IPS-18c (cell line): ENCODE results near the gene JUN.

Source experiments
- H3K4me3 ChIP-seq: 2 replicates; pipeline ENCODE4 v1.7.0; 2013; ENCODE audit warnings: low read depth, mild to moderate bottlenecking, low read length, moderate library complexity; ENCODE audit not compliant: insufficient read depth
- H3K9me3 ChIP-seq: one replicate; pipeline ENCODE4 v1.6.1; 2013; ENCODE audit warnings: mild to moderate bottlenecking, low read length, moderate library complexity; ENCODE audit not compliant: control insufficient read depth, insufficient read depth

JUN gene

DNA sequence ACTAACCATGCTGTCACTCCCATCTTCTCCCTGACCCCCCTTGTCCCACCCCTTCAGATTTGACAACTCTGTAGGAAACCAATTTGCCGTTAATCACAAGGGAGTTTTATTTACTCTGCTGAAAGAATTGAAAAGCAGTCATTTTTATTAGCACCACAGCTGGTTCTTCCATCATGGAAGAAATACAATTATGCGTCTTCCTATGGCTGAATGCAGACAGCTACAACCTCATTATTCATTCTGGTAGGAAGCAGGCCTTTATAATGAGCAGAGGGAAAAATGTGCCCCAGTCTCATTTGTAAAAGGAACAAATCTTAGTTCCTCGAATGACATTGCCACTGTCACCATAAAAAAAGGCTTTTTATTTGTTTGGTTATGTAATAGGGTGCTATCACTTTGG, 35.2 kb downstream of the JUN start:
- Histone ChIP-seq H3K4me3 (no peak overlapping the region), H3K9me3 (no peaks in the 10 kb centered on the region)

GRCh38 chr1:58746757-58747156, 37.1 kb downstream of the JUN start:
- H3K9me3 ChIP-seq, result no peaks in the 10 kb centered on the region

GRCh38 chr1:58746182-58746581, 37.7 kb downstream of the JUN start:
- no peak overlapping the region for H3K4me3 ChIP-seq
- no peaks in the 10 kb centered on the region for H3K9me3 ChIP-seq

More at GRCh38 chr1:58746757-58747156, 37.1 kb downstream of the JUN start:
- no peak overlapping the region for H3K4me3 ChIP-seq

- Histone ChIP-seq H3K9me3 (no peaks in the 10 kb centered on the region), H3K4me3 (no peak overlapping the region)
Observed at GRCh38 chr1:58745666-58746065, 38.2 kb downstream of the JUN start.

GRCh38 chr1:58745117-58745516, 38.7 kb downstream of the JUN start:
- Histone ChIP-seq H3K4me3 (no peak overlapping the region), H3K9me3 (no peaks in the 10 kb centered on the region)

DNA sequence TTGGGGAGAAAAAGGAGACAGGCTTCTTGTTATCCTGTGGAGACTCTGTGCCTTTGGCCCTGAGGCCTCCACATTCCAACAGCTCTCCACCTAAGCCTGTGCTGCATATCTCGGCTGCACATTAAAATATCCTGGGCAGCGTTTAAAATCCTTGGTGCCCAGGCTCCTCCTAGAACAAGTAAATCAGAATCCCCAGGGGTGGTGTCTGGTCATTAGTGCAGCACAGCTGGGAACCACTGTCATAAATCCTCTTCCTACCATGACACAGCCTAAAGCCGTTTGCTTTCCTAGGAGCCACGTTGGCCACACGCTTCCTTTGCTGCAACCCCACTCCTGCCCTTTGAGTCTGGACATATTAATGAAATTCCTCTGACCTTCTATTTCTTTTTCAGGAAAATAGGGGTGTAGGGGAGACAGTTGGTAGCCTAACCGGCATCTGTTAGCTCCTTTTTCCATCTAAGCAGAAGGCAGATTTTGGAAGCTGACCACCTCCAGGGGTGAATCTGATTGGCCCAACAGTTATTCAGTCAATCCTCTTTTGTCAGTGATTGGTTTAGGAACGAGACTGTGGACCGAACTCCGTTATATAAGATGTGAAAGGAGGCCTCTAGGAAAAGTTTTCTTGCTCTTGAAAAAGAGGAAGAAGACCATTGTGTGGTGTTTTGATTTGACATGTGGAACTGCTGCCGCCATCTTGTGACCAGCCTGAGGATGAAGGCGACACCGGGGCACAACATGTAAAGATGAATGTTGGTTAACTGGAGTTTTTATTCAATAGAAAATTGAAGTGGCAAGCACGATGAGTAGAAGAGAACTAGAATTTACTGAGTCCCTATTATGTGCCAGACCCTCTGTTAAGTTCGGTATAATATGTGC, 41.9 kb downstream of the JUN start:
- H3K9me3 ChIP-seq, result no peaks in the 10 kb centered on the region

DNA sequence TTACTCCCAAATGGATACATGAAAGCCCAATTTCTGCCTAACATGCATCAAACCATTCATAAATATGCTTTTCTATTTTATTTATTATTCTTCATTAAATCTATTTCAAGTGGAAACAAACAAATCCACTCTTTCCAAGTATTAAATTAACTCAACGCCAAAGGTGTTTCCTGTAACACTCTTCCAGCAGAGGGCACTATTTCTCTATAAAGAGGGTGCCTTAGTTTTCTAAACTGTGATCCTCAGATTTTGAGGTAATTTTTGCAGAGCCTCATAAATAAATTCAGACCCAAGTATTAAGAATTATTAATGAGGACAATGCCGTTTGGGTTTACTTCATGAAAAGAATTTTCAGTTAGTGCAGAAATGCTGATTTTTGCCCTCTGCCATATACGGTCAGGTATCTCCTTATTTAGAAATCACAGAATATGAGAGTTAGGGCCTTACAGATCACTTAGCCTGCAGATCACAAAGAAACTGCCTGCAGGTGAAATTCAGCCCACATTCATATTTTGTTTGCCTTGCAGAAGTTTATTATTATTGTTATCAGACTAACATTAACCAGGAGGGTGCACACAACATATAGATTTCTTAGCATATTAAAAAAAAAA, 43.9 kb downstream of the JUN start:
- H3K9me3 ChIP-seq, result no peaks in the 10 kb centered on the region
- no peak overlapping the region for H3K4me3 ChIP-seq

More for the DNA sequence above, 41.9 kb downstream of the JUN start:
- no peak overlapping the region for H3K4me3 ChIP-seq

GRCh38 chr1:58738876-58739275, 45.0 kb downstream of the JUN start:
- no peaks in the 10 kb centered on the region for H3K9me3 ChIP-seq

DNA sequence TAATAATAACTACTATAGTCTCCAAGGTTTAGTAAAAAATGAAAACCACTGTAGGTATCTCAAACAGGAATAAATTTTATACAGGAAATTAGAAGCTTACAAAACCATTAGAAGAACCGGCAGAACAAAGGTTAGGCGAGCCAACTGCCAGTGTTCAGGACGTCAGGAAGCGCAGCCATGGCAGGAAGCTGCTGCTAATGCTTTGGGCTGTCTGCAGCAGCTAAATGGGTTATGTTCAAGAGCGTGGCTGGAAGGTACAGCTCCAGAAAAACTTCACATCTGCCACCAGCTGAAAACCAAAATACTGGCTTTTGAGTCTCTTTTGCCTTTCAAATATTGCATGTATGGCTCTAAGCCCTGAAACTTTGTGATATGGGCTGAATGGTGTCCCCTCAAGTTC, 48.3 kb downstream of the JUN start:
- Histone ChIP-seq H3K9me3 (no peaks in the 10 kb centered on the region), H3K4me3 (no peak overlapping the region)

More at GRCh38 chr1:58738876-58739275, 45.0 kb downstream of the JUN start:
- no peak overlapping the region for H3K4me3 ChIP-seq

GRCh38 chr1:58734630-58735029, 49.2 kb downstream of the JUN start:
- Histone ChIP-seq H3K9me3 (no peaks in the 10 kb centered on the region), H3K4me3 (no peak overlapping the region)

DNA sequence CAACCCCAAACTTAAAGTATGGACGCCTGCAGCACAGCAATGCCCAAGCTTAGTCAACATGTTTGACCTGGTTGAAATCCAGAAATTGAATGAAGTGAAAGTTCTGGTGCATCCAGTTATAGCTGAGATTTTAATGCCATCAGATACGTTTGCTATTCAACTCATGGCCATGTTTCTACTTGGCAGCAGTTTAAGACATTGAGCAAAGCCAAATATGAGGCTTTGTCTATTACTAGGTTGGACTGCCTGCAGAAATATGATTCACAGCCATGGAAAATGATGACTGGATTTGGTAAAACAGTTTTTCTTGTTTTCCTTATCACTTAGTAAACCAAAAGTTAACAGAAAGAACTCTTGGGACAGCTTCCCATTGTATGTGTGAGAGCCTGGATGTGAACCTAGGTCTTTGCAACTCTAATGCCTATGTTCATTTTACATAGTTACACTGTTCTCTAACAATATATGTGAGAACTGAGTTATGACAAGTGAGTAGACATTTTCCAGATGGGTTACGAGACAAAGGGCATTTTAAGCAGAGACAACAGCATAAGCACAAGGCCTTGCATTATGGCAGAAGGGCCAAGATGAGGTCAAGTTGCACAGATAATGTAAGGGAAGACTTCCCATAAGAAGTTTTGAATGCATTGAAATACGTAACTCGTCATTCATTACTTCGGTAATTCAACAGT, 51.6 kb downstream of the JUN start:
- Histone ChIP-seq H3K4me3 (no peak overlapping the region), H3K9me3 (no peaks in the 10 kb centered on the region)
